Lower leg skin (tissue), 3 donors: Measurements from ENCODE around the gene TAF1B.

Experiments used
- POLR2A ChIP-seq, 2 donors: fragments of 450-650 bp; IDR thresholded peaks; one replicate each; pipeline ENCODE4 v1.6.1; 2016 to 2017; ENCODE audit warnings: antibody characterized with exemption in 2 of 2, mild to moderate bottlenecking in 1 of 2, moderate library complexity in 1 of 2
- TF ChIP-seq, protein P1 (sequence below), 3 donors: fragments of 450-650 bp; IDR thresholded peaks; one replicate each; pipeline ENCODE4 v1.5.1; 2016; ENCODE audit warnings: antibody characterized with exemption in 3 of 3, mild to moderate bottlenecking in 3 of 3, moderate library complexity in 2 of 3

DNA sequence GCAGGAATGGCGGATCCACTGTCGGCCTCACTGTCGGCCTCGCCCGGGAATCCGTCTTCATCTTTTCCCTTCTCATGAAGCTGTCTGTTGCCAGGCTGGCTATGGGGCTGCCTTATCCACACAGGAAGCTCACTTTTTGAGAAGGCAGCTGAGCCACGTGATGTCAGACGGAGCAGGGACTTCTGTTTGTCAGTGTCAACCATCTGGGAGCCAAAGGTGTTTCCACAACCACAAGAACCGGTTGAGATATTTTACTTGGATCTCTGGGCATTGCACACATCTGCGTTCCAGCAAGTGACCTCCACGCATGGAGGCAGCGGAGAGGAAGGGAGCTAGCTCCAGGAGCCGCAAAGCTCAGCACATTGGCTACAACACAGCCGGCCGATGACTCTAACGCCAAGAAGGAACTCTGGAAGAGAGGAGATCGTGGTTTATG lies 27.4 kb upstream of the TAF1B start:
- TF ChIP-seq, protein P1, sequence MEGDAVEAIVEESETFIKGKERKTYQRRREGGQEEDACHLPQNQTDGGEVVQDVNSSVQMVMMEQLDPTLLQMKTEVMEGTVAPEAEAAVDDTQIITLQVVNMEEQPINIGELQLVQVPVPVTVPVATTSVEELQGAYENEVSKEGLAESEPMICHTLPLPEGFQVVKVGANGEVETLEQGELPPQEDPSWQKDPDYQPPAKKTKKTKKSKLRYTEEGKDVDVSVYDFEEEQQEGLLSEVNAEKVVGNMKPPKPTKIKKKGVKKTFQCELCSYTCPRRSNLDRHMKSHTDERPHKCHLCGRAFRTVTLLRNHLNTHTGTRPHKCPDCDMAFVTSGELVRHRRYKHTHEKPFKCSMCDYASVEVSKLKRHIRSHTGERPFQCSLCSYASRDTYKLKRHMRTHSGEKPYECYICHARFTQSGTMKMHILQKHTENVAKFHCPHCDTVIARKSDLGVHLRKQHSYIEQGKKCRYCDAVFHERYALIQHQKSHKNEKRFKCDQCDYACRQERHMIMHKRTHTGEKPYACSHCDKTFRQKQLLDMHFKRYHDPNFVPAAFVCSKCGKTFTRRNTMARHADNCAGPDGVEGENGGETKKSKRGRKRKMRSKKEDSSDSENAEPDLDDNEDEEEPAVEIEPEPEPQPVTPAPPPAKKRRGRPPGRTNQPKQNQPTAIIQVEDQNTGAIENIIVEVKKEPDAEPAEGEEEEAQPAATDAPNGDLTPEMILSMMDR (IDR thresholded peaks at IDR 0.05): no peak
- no peak for TF ChIP-seq POLR2A (IDR thresholded peaks at IDR 0.05)
